Stimulated activated CD4-positive, alpha-beta T cell treated with anti-CD3 and anti-CD28 coated beads, Interleukin-12 subunit alpha, Interleukin-12 subunit beta, amount 100 ng/mL, for 4 hours (primary cell): ENCODE results near the gene SUGCT.

Source experiments
- DNase-seq: peaks from one replicate; pipeline ENCODE4 v3.0.0-alpha.2; 2020

Gene SUGCT

GRCh38 chr7:40889539-40889938, 754.7 kb downstream of the SUGCT start:
- DNase-seq = no peak

- no peak for DNase-seq
These were observed 755.4 kb downstream of the SUGCT start for GRCh38 chr7:40890088-40890692.

DNA sequence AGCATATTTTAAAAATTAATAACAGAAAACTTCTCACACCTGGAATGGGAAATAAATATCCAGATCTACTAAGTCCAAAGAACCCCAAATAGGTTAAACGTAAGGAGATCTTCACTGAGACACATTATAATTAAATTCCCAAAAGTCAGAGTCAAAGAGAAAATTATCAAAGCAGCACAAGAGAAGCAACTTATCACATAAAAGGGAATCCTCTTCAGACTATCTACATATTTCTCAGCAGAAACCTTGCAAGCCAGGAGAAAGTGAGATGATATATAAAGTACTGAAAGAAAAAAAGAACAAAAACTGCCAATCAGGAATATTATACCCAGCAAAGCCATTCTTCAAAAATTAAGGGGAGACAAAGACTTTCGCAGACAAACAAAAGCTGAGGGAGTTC, 756.4 kb downstream of the SUGCT start:
- DNase-seq = no peak

DNA sequence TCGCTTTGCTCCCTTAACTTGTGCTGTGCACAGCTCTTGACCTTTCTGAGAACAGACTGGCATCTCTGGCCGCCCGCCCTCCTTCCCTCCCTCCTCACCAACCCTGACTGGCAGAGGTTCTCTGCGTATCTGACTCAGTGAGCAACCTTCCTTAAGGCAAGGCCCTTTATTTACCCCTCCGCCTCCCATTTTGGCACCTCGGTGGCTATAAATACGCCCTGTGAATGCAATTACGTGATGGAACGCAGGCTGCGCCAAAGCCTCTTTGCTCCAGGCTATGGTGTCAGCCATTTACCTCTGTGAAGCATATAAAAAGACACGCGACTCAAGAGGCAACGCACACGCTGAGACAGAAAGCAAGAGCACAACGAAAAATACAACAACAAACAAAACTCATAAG, 764.3 kb downstream of the SUGCT start:
- DNase-seq = no peak

DNA sequence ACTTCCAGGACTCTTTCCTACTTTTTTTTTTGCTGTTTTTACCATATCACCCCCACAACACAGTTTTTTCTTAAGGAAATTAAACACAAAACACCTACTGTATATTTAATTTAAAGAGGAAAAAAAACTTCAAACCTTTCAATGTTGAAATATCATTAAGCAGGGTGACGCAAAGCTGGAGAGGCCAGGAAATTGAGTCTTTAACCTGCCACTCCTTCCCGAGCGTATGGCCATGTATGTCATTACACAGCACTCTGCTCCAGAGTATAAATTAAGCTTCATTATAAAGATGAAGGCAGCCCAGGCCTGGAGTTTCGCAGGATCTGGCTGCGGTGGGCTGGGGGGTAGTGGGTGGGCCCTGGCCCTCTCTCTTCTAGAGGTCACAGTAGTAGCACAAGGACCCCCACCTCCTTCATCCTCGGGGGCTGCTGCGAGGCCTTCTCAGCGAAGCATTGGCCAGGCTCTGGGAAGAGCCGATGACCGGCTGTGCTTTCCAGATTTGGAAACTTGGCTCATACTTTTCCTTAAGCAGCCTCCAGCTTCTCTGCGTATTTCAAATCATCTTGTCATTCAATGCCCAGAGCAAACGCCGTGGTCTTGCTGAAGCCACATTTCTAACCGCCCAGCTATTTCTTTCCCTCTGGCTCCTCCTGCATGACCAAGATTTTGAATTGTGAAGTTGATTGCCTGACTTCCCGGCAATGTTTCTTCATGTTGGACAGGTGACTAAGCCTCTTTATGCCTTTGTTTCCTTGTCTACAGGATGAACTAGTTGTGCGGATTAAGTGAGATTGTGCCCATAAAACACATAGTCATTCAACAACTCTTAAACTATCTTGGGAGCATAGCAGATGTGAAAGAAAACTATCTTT, 765.1 kb downstream of the SUGCT start:
- DNase-seq = no peak

- no peak for DNase-seq
These were observed 769.1 kb downstream of the SUGCT start for GRCh38 chr7:40903872-40904271.

DNA sequence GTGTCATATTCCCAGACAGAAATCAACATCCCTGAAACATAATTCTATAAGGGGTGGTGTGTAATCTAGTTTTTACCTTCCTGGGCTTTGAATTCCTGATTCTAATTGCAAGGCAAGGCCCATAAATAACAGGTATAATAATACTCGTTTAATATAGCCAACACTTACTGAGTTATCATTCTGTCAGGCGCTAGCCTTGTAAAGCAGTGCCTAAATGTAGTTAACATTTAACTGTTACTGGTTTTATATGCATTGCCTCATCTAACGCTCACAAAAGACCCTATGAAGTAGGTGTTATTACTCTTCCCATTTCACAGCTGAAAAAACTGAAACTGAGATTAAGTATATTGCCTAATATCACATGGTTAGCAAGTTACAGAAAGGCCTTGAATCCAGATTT, 772.5 kb downstream of the SUGCT start:
- DNase-seq = no peak

DNA sequence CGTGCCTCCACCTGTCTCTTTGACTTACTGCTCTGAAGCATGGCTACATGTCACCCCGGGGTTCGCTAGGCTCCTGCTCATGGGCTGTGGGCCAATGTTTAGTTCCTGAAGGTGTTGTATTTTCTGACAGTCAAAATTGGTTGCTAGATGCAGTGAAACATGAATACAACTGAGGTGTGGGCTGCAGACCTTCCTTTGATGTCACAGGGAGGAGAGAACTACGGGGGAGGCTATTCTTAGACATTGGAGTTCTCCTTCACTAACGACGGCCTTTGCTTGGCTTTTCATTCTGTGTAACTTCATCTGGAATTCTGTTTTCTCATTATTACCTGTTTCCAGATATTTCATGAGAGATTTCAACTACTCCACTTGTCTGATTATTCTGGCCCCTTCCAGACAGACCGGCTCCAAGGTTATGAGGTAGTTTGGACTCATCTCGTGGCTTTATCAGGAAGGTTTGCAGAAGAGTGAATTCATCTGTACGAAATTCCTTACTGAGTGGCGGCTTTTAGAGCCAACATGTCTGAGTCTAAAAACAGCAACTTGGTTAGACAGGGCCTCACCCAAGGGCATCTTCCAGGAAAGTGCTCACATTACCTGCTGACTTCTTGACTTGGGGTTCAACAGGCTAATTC, 774.7 kb downstream of the SUGCT start:
- no peak for DNase-seq
